Dedifferentiated amniotic fluid mesenchymal stem cell (primary cell): ENCODE results near the gene TRAPPC10.
"Not testable (repeated sequence)": the region's sequence is repeated elsewhere in the genome, so short reads cannot be mapped to it uniquely, and the experiment has no call there.

Source experiments
- DNase-seq: peaks from one replicate; pipeline ENCODE4 v3.0.0-alpha.2; 2016; ENCODE audit errors: extremely low spot score

TRAPPC10 gene

GRCh38 chr21:44087426-44088400 lies 75.6 kb downstream of the TRAPPC10 start:
- DNase-seq, result no peak

GRCh38 chr21:44088401-44088780 lies 76.3 kb downstream of the TRAPPC10 start:
- no peak for DNase-seq

DNA sequence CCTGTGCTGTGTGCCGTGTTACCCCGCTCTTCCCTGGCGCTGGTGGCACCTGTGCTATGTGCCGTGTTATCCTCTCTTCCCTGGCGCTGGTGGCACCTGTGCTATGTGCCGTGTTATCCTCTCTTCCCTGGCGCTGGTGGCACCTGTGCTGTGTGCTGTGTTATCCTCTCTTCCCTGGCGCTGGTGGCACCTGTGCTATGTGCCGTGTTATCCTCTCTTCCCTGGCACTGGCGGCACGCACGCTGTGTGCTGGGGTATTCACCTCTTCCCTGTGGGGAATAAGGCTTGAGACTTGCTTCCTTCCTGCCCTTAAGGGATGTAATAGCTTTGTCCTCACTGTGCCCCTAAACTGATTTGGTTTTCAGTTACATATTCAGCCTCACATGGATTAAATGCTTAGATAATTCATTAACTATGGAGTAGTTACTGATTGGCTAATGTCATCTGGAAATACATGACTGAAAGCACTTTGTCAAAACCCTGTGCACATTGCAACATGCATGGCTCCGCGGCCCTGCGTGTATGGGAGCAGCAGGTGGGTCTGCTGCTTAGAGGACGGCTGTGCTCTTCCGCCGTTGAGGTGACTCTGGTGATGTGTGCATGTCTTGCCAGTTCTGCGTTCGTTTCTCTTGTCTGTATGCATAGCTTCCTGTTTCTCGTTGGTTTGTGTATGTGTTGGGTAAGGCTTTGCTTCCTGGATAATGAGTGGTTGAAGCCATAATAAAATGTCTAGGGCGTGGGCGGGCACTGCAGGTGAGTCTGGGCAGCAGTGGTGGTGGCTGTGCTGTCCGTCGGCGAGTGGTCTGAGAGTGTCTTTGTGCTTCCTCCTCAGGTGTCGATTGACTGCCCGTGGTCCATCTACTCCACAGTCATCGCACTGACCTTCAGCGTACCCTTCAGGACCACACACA lies 77.1 kb downstream of the TRAPPC10 start:
- DNase-seq, result no peak

DNA sequence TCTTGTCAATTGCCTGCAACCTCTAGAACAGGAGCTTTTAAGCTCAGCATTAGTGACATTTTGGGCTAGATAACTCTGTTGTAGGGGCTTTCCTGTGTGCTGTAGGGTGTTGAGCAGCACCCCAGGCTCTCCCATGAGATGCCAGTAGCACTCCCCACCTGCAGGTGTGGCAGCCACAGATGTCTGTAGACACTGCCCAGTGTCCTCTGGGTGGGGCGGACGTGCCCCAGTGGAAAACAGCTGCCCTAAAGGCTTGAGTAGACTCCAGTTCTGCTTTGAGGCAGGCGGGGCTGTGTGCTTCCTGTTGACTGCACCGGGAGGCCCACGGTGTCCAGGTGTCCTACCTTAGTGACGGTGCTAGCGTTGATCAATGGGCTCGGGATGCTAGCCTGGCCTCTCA lies 78.2 kb downstream of the TRAPPC10 start:
- DNase-seq, result no peak

GRCh38 chr21:44092211-44092610 lies 80.1 kb downstream of the TRAPPC10 start:
- no peak for DNase-seq

DNA sequence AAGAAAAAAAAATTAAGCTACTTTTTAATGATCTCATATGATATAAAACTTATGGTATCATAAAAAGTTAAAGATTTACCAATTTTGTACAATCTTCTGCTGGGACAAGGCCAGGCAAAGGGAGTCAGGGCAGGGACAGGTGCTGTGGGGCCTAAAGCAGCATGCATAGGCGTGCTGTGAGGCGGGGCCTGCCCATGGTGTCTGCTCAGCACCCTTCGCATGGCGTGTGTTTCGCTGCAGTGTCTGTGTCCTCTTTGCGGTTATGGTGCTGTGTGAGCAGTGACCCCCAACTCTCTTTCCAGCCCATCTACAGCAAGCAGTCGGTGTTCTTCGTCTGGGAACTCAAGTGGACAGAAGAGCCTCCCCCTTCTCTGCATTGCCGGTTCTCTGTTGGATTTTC lies 81.7 kb downstream of the TRAPPC10 start:
- no peak for DNase-seq

GRCh38 chr21:44094832-44095231 lies 82.7 kb downstream of the TRAPPC10 start:
- no peak for DNase-seq

DNA sequence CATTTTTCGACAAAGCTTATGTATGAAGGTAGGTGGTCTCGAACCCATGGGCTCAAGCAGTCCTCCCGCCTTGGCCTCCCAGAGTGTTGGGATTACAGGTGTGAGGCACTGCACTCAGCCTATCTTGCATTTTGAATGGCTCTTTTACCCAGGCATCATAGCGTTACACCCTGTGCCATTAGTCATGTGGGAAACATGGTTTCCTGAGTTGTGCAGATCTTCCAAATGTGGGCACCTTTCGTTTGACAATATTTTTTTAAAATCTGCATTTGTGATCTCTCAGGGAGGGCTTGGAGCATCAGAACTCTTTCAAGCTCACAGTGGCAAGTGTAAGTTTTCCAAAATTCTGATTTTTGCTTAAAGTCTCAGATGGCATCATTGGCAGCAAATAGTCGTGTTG lies 86.4 kb downstream of the TRAPPC10 start:
- not testable (repeated sequence) for DNase-seq

DNA sequence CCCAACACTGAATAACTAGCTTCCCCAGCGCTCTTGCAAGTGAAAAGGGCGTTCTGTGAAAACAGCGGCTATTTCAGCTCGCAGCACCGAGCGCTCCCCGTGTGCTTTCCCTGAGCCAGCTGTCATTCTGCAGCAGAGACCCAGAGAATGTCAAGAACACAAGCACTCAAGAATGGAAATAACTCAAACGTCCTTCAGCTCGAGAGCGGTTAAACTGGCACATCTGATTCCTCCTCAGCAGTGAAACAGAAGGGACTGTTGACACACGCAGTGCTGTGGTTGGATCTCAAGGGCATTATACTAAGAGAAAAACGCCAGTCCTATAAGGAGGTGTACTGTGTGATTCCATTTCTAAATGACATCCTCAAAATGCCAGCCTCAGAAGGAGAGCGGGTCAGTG lies 86.9 kb downstream of the TRAPPC10 start:
- DNase-seq, result not testable (repeated sequence)

GRCh38 chr21:44107026-44107501 lies 95.0 kb downstream of the TRAPPC10 start, which contains the start of gene PWP2:
Gene PWP2, plus strand, starts transcription at chr21:44107399. Its CDS starts 18 bp downstream, at chr21:44107417.
- DNase-seq, result not testable (repeated sequence)

GRCh38 chr21:44107589-44107988 lies 95.5 kb downstream of the TRAPPC10 start:
- not testable (repeated sequence) for DNase-seq

DNA sequence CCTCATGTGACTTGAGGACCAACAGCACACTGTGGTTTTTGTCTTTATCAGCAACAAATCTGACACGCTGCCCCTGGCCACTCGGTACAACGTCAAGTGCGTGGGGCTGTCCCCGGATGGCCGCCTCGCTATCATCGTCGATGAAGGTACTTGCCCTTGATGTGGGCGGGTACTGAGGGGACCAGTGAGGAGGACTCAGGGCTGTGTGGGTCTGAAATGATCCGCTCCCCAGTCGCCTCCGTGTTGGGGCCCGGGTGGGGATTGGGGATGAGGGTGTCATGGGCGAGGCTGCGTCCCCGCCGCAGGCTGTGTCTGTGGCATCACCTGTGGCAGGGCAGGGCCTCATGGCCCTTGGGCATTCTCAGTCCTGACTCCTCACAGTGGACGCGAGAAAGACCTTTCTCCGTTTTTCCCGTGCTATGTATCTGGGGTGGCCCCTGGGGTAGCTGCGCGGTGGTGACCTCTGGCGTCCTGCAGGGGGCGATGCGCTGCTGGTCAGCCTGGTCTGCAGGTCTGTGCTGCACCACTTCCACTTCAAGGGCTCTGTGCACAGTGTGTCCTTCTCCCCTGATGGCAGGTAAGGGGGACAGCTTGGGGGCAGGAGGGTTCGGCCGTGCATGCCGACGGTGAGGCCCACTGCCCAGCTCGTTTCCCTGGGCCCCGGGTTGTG lies 101.7 kb downstream of the TRAPPC10 start:
- not testable (repeated sequence) for DNase-seq

GRCh38 chr21:44122131-44122530 lies 110.0 kb downstream of the TRAPPC10 start:
- not testable (repeated sequence) for DNase-seq

DNA sequence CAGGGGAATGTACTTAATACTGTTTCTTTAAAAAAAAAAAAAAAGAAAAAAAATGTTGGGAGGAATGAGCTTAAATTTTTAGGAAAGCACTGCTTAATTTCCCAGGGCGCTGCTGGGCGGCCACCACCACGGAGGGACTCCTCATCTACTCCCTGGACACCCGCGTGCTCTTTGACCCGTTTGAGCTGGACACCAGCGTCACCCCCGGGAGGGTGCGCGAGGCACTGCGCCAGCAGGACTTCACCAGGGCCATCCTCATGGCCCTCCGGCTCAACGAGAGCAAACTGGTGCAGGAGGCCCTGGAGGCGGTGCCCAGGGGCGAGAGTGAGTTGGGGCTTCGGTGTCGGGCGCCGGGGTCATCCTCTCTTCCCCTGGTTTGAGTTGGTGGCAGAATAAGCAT lies 115.7 kb downstream of the TRAPPC10 start:
- DNase-seq, result not testable (repeated sequence)

- not testable (repeated sequence) for DNase-seq
Measured at GRCh38 chr21:44133715-44134057, 121.6 kb downstream of the TRAPPC10 start.

- not testable (repeated sequence) for DNase-seq
Measured at GRCh38 chr21:44134732-44135131, 122.6 kb downstream of the TRAPPC10 start.

DNA sequence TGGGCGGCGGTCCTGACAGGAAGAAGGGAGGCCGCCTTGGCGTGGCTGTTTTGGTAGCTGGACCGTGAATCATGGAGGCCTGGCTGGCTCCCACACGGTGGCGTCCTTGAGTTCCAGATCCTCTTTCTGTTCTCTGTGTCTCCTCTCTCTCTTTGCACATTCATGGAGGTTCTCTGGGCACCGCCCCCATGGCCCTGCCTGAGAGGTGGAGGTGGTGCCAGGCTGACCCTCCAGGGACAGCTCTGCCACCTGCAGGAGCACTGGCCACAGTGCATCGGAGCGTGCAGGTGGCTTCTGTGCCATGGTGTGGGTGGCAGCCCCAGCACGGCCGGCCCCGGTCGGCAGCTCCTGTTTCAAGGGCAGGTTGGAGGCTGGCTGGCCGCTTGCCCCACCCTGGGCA lies 125.9 kb downstream of the TRAPPC10 start:
- not testable (repeated sequence) for DNase-seq

DNA sequence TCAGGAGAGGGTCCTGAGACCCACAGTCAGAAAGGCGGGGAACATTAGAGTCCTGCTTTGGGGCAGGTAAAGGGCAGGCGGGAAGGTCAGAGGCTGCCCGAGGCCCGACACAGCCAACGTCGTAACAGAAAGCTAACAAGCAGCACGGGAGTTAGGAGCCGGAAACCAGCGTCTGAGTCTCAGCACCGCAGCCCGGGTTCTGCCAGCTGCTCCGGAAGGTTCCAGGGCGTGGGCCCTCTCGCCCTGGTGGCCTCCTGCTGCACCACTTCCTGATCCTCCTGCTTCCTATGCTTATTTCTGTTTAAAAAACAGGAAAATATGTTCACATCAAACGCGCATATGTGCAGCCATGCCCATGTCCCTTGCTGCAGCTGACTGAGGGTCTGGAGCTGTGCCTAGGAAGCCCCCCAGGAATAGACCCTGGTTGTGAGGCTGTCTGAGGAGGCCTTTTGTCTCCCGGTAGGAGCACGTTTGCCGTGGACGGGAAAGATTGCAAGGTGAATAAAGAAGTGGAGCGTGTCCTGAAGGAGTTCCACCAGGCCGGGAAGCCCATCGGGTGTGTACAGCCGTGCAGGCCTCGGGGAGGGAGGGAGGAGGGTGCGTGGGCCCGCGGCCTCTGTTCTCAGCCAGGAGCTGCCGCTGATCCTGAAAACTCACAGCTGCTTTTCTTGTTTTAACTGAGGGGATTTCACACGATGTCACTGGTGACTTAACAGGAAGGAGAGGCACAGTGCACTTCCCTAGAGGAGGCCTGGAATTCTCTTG lies 127.9 kb downstream of the TRAPPC10 start:
- DNase-seq, result not testable (repeated sequence)

GRCh38 chr21:44140552-44140932 lies 128.4 kb downstream of the TRAPPC10 start:
- DNase-seq, result not testable (repeated sequence)

DNA sequence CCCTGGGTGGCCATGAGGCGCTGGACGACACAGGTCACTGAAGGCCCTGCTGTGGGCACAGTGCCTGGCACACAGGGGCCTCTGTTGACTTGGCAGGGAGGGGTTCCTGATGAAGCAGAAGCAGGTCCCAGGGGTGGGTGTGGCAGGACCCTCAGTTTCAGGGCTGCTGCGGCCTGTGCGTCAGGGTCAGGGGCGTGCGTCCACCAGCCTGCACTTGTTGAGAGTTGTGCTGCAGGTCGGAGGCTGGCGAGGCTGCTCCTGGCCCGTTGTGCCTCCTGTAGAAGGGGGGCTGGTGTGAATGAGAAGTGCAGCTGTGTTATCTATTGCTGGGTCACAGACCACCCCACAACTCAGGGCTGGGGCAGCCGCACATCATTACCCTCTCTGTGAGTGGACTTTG lies 130.4 kb downstream of the TRAPPC10 start:
- DNase-seq, result not testable (repeated sequence)

DNA sequence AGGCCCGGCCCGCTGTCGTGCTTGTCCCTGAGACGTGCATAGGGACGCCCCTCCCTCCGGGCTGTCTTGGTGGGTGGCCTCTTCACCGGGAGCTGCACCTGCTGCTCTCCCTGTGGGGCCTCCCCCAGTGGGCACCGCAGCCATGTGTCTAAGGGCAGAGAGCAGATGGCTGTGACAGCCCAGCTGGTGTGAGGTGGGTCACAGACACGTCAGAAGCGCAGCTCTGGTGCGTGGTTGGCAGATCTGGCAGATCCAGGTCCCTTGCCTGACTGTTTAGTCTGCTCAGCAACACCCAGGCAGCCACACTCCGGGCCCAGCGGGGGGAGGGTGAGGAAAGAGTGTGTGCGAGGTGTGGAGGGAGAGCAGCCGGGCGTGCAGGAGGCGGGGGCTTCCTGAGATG lies 131.3 kb downstream of the TRAPPC10 start:
- not testable (repeated sequence) for DNase-seq
